Neutrophil (primary cell): ENCODE results near the gene CALML3.

Experiments
- H3K27ac ChIP-seq: fragments of 200-600 bp; sonication (generic); 2 replicates; pipeline ENCODE4 v1.5.1; 2016; ENCODE audit warnings: mild to moderate bottlenecking, moderate library complexity
- H3K27me3 ChIP-seq: fragments of 200-600 bp; sonication (generic); 2 replicates; pipeline ENCODE4 v1.6.0; 2016; ENCODE audit warnings: mild to moderate bottlenecking
- H3K36me3 ChIP-seq: fragments of 200-600 bp; sonication (generic); 2 replicates; pipeline ENCODE4 v1.5.1; 2017
- H3K4me1 ChIP-seq, 2 experiments: fragments of 200-600 bp in 1 of 2; sonication (generic) in 1 of 2; 1 replicate in 1 of 2; 2 replicates in 1 of 2; pipeline versions ENCODE4 v1.5.1 to v1.6.1; 2013 to 2016; ENCODE audit warnings: low read depth in 1 of 2, low read length in 1 of 2, mild to moderate bottlenecking in 1 of 2, moderate library complexity in 1 of 2; ENCODE audit not compliant: control insufficient read depth in 1 of 2, insufficient read depth in 1 of 2
- H3K4me3 ChIP-seq, 2 experiments: fragments of 200-600 bp in 1 of 2; sonication (generic) in 1 of 2; 1 replicate in 1 of 2; 2 replicates in 1 of 2; pipeline ENCODE4 v1.5.1; 2013 to 2016; ENCODE audit warnings: low read depth in 1 of 2, low read length in 1 of 2, mild to moderate bottlenecking in 1 of 2, moderate library complexity in 1 of 2
- H3K9me3 ChIP-seq: fragments of 200-600 bp; sonication (generic); 2 replicates; pipeline ENCODE4 v1.5.1; 2016
- TF ChIP-seq, protein P1 (sequence below): fragments of 200-600 bp; sonication (generic); IDR thresholded peaks from 2 replicates; pipeline ENCODE4 v1.5.1; 2016; ENCODE audit warnings: antibody characterized with exemption

CALML3 gene

DNA sequence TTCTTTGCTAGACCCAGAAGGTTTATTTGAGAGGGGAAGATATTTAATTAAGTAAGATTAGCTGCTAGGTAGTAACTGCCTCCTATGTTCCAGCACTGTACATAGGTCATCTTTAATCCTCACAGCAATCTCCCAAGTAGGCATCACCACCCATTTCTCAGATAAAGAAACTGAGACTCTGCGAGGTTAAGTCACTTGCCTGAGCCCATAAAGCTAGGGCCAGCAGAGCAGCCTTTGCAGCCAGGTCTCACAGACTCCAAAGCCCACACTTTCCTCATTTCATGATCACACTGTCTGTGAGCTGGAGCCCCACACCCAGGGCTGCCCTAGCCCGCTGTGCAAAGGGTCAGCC, 20.6 kb downstream of the CALML3 start:
- Histone ChIP-seq H3K9me3 (no peaks in the 10 kb centered on the region), H3K27me3 (no peaks in the 10 kb centered on the region), H3K27ac (peak overlapping the region; percentile 79), H3K4me1 (peaks cover 64 to 65% of the 10 kb centered on the region in 2 experiments), H3K36me3 (no peaks in the 10 kb centered on the region), H3K4me3 (no peak overlapping the region)
- TF ChIP-seq, protein P1, sequence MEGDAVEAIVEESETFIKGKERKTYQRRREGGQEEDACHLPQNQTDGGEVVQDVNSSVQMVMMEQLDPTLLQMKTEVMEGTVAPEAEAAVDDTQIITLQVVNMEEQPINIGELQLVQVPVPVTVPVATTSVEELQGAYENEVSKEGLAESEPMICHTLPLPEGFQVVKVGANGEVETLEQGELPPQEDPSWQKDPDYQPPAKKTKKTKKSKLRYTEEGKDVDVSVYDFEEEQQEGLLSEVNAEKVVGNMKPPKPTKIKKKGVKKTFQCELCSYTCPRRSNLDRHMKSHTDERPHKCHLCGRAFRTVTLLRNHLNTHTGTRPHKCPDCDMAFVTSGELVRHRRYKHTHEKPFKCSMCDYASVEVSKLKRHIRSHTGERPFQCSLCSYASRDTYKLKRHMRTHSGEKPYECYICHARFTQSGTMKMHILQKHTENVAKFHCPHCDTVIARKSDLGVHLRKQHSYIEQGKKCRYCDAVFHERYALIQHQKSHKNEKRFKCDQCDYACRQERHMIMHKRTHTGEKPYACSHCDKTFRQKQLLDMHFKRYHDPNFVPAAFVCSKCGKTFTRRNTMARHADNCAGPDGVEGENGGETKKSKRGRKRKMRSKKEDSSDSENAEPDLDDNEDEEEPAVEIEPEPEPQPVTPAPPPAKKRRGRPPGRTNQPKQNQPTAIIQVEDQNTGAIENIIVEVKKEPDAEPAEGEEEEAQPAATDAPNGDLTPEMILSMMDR, result no peak

DNA sequence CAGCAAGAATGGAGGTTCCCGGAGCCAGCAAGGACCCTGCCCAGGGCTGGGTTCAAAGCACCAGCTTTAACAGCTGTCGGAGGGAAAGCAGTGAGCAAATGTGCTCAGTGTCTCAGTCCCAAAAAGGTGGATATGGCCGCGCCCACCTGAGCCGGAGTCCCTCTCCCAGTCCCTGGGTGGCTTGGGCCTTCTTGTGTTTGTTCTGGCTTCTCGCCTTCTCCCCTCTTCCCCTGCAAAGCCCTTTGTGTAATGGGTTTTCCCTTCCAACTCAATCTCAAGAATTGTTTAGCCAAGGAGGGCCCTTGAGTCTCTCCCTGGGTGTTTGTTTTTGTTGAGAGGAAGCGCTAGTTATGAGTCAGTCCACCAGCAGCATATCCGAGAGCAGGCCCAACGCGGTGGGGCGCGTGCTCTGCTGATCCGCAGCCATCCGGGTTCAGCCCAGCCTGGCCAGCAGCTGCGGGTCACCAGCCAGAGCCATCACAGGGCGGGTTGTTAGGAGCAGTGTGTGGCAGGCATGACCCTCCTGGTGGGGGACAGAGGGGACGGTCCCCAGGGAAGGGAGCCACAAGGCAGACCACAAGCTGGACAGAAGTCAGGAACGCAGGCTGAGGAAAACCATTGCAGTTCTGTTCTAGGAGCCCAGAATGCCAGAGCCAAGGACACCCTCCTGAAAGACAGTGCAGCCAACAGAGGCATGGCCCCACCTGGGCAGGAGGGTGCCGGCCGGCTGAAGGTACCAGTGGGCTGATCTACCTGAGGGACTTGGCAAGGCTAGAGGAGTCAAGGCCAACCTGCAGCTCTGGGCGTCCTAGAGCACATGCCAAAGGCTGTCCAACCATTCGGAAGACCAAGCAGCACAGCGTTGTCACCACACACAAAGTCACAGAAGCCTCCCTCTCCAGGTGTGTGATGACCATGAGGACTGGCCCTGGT, 21.3 kb downstream of the CALML3 start:
- no peaks in the 10 kb centered on the region for H3K9me3 ChIP-seq
- no peak overlapping the region for H3K4me3 ChIP-seq
- no peaks in the 10 kb centered on the region for H3K27me3 ChIP-seq
- no peaks in the 10 kb centered on the region for H3K36me3 ChIP-seq
- H3K27ac ChIP-seq, result peak overlapping the region; percentile 79
- TF ChIP-seq, protein P1, result no peak
- H3K4me1 ChIP-seq, result peaks cover 59 to 64% of the 10 kb centered on the region in 2 experiments

DNA sequence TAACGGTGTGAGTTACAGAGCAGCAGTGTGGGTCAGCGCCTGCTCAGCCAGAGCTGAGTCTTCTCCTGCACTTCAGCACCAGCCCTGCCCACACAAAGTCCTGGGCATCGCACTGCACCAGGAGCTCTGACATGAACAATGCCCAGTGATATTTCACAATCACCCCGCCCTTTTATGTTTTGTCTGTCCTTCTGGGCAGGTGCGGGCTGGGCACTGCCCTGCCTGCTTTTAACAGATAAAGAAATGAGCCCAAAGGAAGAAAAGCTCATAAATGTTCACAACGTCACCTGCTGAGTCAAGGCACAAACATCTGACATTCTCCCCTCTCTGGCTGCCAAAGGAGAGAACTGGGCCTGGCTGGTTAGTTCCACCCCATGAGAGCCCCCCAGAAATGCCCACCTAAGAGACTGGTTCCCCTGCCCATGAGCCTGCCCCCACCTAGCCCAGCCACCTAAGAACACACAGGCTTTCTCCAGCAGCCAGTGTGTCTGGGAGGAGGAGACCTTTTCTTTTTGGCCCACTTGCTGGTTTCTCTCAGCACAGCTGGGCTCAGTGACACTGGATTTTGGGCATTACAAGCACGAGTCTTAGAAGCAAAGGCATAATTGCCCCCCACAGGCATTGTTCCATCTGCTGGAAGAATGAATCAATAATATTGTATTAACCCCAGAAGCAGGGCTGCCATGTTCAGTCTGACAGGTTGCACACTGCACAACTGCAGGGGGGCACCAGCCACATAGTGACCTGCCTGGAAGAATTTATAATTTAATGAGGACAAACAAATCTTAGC, 22.3 kb downstream of the CALML3 start:
- H3K4me3 ChIP-seq, result peak overlapping the region in 1 of 2 experiments; percentile 52
- TF ChIP-seq, protein P1, result no peak
- H3K4me1 ChIP-seq, result peaks cover 58 to 64% of the 10 kb centered on the region in 2 experiments
- no peaks in the 10 kb centered on the region for H3K9me3 ChIP-seq
- peak overlapping the region; percentile 72 for H3K27ac ChIP-seq
- H3K27me3 ChIP-seq, result no peaks in the 10 kb centered on the region
- no peaks in the 10 kb centered on the region for H3K36me3 ChIP-seq

DNA sequence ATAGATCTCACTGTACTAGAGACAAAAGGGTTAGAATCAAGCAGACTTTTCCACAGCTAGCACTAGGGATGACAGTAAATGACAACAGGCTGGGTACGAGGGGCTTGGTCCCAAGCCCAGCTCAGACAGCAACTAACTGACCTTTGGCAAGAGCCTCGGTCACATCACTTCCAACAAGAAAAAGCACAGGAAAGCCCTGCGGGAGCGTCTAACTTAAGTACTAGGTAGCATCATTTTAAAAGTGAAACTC, 22.8 kb downstream of the CALML3 start:
- H3K27me3 ChIP-seq, result no peaks in the 10 kb centered on the region
- TF ChIP-seq, protein P1, result no peak
- H3K4me1 ChIP-seq, result peaks cover 58 to 64% of the 10 kb centered on the region in 2 experiments
- peak overlapping the region; percentile 14 to 52 for H3K4me3 ChIP-seq
- no peaks in the 10 kb centered on the region for H3K9me3 ChIP-seq
- peak overlapping the region; percentile 72 for H3K27ac ChIP-seq
- H3K36me3 ChIP-seq, result no peaks in the 10 kb centered on the region

DNA sequence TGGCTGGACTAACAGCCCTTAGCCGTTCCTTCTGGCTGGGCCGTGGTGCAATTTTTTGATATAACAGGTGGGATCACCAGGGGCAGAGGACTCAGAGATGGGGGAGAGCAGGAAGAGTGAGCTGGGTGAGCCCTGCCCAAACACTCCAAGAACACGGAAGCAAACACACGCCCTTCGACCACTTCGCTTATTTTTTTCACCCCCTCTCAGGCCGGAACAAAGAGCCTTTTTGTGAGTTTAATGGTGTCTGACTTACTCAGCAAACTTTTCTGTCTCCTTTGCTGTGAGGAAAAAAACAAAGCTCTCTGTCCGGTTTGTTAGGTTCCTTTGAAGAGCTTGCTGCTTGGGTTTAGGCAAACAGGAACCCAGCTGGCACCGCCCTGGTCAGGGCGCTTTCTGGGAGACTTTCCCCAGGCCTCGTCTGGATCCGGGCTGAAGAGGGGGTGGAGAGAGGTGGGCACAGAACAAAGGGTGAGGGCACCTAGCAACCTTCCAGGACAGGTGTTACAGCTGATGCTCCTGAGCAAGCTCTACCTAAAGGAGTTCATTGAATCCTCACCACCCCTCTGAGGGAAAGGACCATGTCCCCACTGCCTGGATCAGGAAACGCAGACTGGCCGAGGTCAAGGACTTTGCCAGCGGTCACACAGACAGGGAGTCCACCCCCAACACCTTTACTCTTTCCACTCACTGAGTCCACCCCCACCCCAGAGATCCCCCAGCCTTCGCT, 23.3 kb downstream of the CALML3 start:
- Histone ChIP-seq H3K27me3 (no peaks in the 10 kb centered on the region), H3K36me3 (no peaks in the 10 kb centered on the region), H3K4me1 (peaks cover 56 to 59% of the 10 kb centered on the region in 2 experiments), H3K27ac (peak overlapping the region; percentile 72), H3K4me3 (peak overlapping the region; percentile 14 to 52), H3K9me3 (no peaks in the 10 kb centered on the region)
- TF ChIP-seq, protein P1, result no peak
